ENCODE data around the gene SURF4.

Gene SURF4

DNA sequence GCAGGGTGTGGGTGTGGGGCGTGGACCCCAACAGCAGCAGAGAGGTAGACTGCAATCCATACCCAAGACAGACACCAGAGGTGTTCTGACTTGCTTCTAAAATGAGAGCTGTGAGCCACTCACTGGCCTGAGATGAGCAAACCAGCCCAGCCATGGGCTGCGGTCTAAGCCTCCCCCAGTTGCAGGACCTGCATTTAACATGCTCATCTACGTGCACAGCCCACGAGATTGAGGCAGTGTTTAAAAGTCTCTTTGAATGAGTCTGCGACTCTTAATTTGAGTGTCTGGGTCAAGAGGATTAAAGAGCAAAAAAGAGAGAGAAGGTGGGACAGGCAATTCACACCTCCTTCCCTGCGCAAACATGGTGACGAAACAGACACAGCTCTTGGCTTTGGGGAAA, 5.9 kb downstream of the SURF4 start:
- Histone ChIP-seq H3K36me3 (peaks cover 39% of the 10 kb centered on the region), H3K9me3 (no peaks in the 10 kb centered on the region), H3K27ac (no peak overlapping the region), H3K27me3 (no peaks in the 10 kb centered on the region), H3K4me3 (ENCODE audit: low read depth in 1 of 2, low read length in 1 of 2) (no peak overlapping the region), H3K4me1 (ENCODE audit: control insufficient read depth in 1 of 2, insufficient read depth in 1 of 2, low read depth in 1 of 2, low read length in 1 of 2) (peaks cover 20 to 27% of the 10 kb centered on the region in 2 experiments)
- TF ChIP-seq, protein P1, sequence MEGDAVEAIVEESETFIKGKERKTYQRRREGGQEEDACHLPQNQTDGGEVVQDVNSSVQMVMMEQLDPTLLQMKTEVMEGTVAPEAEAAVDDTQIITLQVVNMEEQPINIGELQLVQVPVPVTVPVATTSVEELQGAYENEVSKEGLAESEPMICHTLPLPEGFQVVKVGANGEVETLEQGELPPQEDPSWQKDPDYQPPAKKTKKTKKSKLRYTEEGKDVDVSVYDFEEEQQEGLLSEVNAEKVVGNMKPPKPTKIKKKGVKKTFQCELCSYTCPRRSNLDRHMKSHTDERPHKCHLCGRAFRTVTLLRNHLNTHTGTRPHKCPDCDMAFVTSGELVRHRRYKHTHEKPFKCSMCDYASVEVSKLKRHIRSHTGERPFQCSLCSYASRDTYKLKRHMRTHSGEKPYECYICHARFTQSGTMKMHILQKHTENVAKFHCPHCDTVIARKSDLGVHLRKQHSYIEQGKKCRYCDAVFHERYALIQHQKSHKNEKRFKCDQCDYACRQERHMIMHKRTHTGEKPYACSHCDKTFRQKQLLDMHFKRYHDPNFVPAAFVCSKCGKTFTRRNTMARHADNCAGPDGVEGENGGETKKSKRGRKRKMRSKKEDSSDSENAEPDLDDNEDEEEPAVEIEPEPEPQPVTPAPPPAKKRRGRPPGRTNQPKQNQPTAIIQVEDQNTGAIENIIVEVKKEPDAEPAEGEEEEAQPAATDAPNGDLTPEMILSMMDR (IDR thresholded peaks at IDR 0.05), result no peak

DNA sequence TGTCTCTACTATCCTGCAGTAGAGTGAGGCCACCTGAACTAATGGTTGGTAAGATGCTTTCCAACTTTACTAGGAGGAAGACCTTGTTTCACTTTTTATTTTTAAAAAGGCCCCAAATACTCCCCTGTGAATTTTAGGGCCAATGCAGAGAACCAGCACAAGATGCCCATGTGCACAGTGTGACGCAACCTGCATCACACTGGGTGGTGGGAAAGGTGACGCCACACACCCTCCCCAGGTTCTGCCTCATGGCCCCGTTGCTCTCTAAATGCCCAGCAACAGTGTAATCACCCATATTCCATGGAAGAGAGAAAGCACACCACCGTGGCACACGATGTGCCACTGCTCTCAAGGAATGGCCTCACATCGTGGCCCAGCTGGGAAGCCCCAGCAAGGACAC, 6.4 kb downstream of the SURF4 start:
- no peaks in the 10 kb centered on the region for H3K9me3 ChIP-seq
- no peaks in the 10 kb centered on the region for H3K27me3 ChIP-seq
- TF ChIP-seq, protein P1 (IDR thresholded peaks at IDR 0.05), result no peak
- H3K4me3 ChIP-seq (ENCODE audit: low read depth in 1 of 2, low read length in 1 of 2), result no peak overlapping the region
- H3K27ac ChIP-seq, result no peak overlapping the region
- peaks cover 15 to 22% of the 10 kb centered on the region in 2 experiments for H3K4me1 ChIP-seq (ENCODE audit: control insufficient read depth in 1 of 2, insufficient read depth in 1 of 2, low read depth in 1 of 2, low read length in 1 of 2)
- peaks cover 44% of the 10 kb centered on the region for H3K36me3 ChIP-seq

DNA sequence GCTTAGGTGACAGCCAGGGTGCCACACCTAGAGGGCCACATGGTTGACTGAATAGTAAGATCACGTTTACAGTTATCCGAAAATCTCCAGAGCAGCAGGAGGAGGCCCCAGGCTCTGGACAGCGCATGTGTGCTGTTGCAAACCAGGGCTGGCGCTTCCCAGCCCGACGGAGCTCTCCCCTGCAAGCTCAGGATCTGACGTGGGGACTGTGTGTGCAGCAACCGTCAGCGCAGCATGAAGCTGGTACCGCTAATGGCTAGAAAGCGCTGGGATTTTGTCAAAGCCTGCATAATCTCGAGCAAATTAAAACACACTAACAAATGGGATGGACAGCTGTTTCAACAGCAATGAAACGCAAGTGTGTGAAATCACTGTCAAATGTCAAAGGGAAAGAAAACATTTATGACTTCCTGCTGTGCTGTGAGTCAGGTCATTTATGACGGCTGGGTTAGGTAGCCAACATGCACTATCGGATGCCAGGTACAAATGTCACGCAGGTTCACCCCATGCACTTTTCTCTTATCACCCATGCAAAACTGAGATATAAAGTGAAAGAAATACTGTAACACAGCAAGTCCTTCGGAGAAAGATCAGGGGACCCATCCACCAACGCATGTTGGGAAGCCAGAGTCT, 7.5 kb downstream of the SURF4 start:
- H3K27ac ChIP-seq, result no peak overlapping the region
- TF ChIP-seq, protein P1 (IDR thresholded peaks at IDR 0.05), result no peak

DNA sequence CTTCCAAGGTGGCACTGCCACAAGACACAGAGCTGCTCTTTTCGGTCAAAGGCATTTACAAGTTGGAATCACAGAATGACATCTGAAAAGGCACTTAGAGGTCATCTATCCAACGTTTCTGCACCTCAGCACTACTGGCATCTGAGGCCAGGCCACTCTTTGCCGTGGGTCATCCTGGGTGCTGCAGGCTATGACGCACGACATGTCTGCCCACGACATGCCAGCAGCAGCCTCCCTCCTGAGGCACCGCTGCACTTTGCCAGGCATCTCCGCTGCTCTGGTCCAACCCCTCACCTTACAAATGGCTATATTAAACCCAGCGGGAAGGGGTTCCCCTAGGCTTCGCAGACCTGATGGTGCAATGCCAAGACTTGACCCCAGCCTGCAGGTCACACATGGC, 8.1 kb downstream of the SURF4 start:
- no peak overlapping the region for H3K4me3 ChIP-seq (ENCODE audit: low read depth in 1 of 2, low read length in 1 of 2)
- no peak overlapping the region for H3K27ac ChIP-seq
- H3K9me3 ChIP-seq, result no peaks in the 10 kb centered on the region
- peaks cover 54% of the 10 kb centered on the region for H3K36me3 ChIP-seq
- no peaks in the 10 kb centered on the region for H3K27me3 ChIP-seq
- peaks cover 9 to 16% of the 10 kb centered on the region in 2 experiments for H3K4me1 ChIP-seq (ENCODE audit: control insufficient read depth in 1 of 2, insufficient read depth in 1 of 2, low read depth in 1 of 2, low read length in 1 of 2)
- TF ChIP-seq, protein P1 (IDR thresholded peaks at IDR 0.05), result no peak

More for the DNA sequence above, 7.5 kb downstream of the SURF4 start:
- no peak overlapping the region for H3K4me3 ChIP-seq (ENCODE audit: low read depth in 1 of 2, low read length in 1 of 2)
- peaks cover 9 to 16% of the 10 kb centered on the region in 2 experiments for H3K4me1 ChIP-seq (ENCODE audit: control insufficient read depth in 1 of 2, insufficient read depth in 1 of 2, low read depth in 1 of 2, low read length in 1 of 2)
- no peaks in the 10 kb centered on the region for H3K9me3 ChIP-seq
- H3K27me3 ChIP-seq, result no peaks in the 10 kb centered on the region
- H3K36me3 ChIP-seq, result peaks cover 54% of the 10 kb centered on the region

DNA sequence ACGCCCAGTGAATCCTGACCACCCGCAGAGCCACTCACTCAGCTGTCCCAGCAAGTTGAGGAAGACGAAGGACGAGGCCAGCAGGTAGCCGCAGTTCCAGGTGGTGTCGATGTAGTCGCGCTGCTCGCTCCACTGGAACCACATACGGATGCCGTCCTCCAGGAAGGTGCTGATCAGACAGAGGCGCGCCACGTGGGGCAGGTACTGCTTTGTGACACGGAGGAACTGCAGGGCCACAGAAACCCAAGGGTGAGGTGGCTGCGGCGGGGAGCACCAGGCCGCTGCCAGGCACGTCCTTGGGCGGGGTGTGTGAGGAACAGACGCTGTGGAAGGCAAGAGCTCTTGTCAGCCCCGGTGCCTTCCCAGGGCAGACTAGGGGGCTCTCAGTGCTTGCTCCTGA, 8.6 kb downstream of the SURF4 start:
- Histone ChIP-seq H3K4me3 (ENCODE audit: low read depth in 1 of 2, low read length in 1 of 2) (no peak overlapping the region), H3K36me3 (peaks cover 59% of the 10 kb centered on the region), H3K4me1 (ENCODE audit: control insufficient read depth in 1 of 2, insufficient read depth in 1 of 2, low read depth in 1 of 2, low read length in 1 of 2) (peaks cover 9 to 16% of the 10 kb centered on the region in 2 experiments), H3K27me3 (no peaks in the 10 kb centered on the region), H3K27ac (no peak overlapping the region), H3K9me3 (no peaks in the 10 kb centered on the region)
- TF ChIP-seq, protein P1 (IDR thresholded peaks at IDR 0.05), result no peak

All from neutrophil (primary cell).